ENCODE results near the gene HCN1. TPM values are rescaled to one million over a fixed set of nuclear protein-coding genes. Genes with fewer than 3 reads are reported as not detected.
"Not testable (repeated sequence)": the region's sequence is repeated elsewhere in the genome, so short reads cannot be mapped to it uniquely, and the experiment has no call there.

Gene HCN1
- total RNA-seq, 2 donors from 2014 or later, result 4.4 to 5.5 TPM

DNA sequence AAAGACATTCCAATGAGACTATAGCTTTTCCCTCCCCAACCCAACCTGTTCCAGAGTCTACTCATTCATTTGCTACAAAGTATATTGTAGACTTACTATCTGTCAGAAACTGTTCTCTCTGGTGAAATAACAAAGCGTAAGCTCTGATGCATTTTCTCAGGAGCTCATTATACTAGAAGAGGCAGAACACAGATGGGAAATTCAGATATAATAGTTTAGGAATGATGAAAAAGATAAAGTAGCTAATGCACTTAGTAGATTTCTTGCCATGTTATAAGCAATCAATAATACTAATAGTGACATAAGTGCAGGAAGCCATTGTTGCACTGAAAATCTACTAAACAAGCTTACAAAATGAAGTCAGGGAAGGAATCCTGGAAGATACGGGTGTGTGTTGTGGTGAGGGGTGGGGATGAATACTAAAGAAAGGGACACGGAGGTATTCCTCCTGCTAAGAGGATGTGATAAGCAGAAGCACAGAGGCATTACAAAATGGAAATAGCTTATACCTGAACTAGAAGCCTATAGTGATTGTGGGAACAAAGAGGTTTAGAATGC is 78.2 kb downstream of the HCN1 start:
- Histone ChIP-seq H3K27ac (no peak overlapping the region), H3K9me3 (no peaks in the 10 kb centered on the region), H3K36me3 (no peaks in the 10 kb centered on the region), H3K27me3 (no peaks in the 10 kb centered on the region), H3K4me1 (no peaks in the 10 kb centered on the region), H3K4me3 (no peak overlapping the region)
- TF ChIP-seq, protein P1, sequence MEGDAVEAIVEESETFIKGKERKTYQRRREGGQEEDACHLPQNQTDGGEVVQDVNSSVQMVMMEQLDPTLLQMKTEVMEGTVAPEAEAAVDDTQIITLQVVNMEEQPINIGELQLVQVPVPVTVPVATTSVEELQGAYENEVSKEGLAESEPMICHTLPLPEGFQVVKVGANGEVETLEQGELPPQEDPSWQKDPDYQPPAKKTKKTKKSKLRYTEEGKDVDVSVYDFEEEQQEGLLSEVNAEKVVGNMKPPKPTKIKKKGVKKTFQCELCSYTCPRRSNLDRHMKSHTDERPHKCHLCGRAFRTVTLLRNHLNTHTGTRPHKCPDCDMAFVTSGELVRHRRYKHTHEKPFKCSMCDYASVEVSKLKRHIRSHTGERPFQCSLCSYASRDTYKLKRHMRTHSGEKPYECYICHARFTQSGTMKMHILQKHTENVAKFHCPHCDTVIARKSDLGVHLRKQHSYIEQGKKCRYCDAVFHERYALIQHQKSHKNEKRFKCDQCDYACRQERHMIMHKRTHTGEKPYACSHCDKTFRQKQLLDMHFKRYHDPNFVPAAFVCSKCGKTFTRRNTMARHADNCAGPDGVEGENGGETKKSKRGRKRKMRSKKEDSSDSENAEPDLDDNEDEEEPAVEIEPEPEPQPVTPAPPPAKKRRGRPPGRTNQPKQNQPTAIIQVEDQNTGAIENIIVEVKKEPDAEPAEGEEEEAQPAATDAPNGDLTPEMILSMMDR (IDR thresholded peaks at IDR 0.05), result no peak
- no peak for DNase-seq (ENCODE audit: low spot score)

DNA sequence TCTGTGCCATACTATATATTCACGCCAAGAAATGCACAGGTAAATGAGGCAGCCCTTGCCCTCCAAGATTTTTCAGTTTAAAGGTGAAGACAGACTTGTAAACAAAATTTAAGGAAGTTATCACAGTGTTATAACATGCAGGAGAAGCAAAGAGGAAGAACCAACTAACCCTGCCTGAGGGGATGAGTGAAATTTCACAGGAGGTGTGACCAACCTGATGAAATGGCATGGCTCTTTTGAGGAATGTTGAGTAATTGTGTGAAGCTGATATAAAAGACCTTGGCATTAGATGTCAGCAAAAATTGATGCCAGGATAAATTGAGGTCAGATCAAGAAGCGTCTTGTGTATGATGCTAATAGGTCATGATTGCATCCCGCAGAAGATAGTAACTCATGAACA is 86.5 kb downstream of the HCN1 start:
- no peaks in the 10 kb centered on the region for H3K27me3 ChIP-seq
- no peaks in the 10 kb centered on the region for H3K4me1 ChIP-seq
- no peak overlapping the region for H3K4me3 ChIP-seq
- H3K36me3 ChIP-seq, result no peaks in the 10 kb centered on the region
- TF ChIP-seq, protein P1 (IDR thresholded peaks at IDR 0.05), result no peak
- H3K9me3 ChIP-seq, result no peaks in the 10 kb centered on the region
- DNase-seq (ENCODE audit: low spot score), result no peak
- no peak overlapping the region for H3K27ac ChIP-seq

DNA sequence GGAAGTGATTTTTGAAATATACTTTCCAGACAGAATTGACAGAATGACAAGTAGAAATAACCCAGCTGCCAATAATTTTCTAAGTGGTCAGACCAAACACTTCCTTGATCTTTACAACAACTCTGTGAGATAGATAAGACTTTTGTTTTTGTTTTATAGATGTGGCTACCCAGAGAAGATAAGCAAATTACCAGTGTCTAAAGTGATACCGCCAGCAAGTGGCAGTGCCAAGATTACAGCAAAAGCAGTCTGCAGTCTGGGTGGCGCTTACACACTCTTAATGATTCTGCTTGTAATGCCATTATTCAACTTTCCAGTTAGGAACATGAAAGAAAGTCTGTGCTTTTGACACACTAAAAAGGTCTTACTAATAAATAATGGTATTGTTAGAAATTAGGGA is 92.1 kb downstream of the HCN1 start:
- H3K4me3 ChIP-seq, result peak overlapping the region in 1 of 2 donors; percentile 4
- H3K27me3 ChIP-seq, result no peaks in the 10 kb centered on the region
- H3K36me3 ChIP-seq, result no peaks in the 10 kb centered on the region
- peaks cover 0 to 5% of the 10 kb centered on the region in 2 donors for H3K4me1 ChIP-seq
- TF ChIP-seq, protein P1 (IDR thresholded peaks at IDR 0.05), result no peak
- peak overlapping the region in 1 of 2 donors; percentile 50 for H3K27ac ChIP-seq
- H3K9me3 ChIP-seq, result no peaks in the 10 kb centered on the region
- no peak for DNase-seq (ENCODE audit: low spot score)

DNA sequence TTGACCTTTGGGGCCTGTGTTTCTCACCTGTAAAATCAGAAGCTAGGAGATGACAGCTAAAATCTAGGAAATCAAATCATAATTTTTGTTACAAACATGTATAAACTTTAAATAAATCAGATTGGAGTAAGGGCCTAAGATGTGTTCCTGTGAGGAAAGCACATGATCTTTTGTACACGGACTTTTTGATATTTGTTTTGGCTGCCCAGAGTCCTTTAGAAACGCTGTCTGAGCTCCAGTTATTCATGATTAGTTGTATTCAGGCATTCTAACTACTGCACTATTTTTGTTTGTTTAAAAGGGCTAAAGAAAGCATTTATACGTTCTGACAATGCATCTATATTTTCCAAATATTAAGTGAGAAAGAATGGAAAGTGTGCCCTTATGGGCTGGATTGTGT is 94.8 kb downstream of the HCN1 start:
- Histone ChIP-seq H3K27me3 (no peaks in the 10 kb centered on the region), H3K9me3 (no peaks in the 10 kb centered on the region)
- TF ChIP-seq, protein P1 (IDR thresholded peaks at IDR 0.05), result no peak

DNA sequence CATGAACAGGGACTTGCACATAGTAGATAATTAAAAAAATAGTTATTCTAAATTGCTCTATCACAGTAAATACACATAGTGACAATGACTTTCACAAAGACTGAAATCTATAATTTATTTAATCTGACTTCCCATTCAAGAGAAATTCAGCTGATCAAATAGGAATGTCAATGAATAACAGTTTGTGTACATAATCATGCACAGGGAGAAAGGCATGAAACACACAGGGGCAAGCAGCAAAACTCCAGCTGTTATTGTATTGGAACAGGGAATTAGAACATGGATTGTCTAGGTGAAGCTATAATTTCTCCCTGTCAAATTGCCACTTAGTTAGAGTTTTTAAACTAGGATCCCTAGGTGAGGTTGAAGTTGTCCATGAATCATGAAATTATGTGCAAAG is 99.9 kb downstream of the HCN1 start:
- H3K27ac ChIP-seq, result no peak overlapping the region
- no peaks in the 10 kb centered on the region for H3K36me3 ChIP-seq
- H3K9me3 ChIP-seq, result no peaks in the 10 kb centered on the region
- no peak for DNase-seq (ENCODE audit: low spot score)
- H3K27me3 ChIP-seq, result no peaks in the 10 kb centered on the region
- no peaks in the 10 kb centered on the region for H3K4me1 ChIP-seq
- no peak overlapping the region for H3K4me3 ChIP-seq
- TF ChIP-seq, protein P1 (IDR thresholded peaks at IDR 0.05), result no peak

More for the DNA sequence above, 94.8 kb downstream of the HCN1 start:
- H3K27ac ChIP-seq, result peak overlapping the region in 1 of 2 donors; percentile 23
- no peak for DNase-seq (ENCODE audit: low spot score)
- H3K4me3 ChIP-seq, result no peak overlapping the region
- no peaks in the 10 kb centered on the region for H3K36me3 ChIP-seq
- peaks cover 0 to 5% of the 10 kb centered on the region in 2 donors for H3K4me1 ChIP-seq

DNA sequence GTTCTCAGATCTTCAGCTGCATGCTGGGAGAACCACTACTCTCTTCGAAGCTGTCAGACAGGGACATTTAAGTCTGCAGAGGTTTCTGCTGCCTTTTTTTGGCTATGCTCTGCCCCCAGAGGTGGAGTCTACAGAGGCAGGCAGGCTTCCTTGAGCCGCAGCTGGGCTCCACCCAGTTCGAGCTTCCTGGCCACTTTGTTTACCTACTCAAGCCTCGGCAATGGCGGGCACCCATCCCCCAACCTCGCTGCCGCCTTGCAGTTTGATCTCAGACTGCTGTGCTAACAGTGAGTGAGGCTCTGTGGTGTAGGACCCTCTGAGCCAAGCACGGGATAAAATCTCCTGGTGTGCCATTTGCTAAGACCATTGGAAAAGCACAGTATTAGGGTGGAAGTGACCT is 110.2 kb downstream of the HCN1 start:
- H3K9me3 ChIP-seq; H3K4me3 ChIP-seq; DNase-seq (ENCODE audit: low spot score); H3K4me1 ChIP-seq; H3K27ac ChIP-seq; H3K36me3 ChIP-seq; H3K27me3 ChIP-seq: not testable (repeated sequence)

Measured in right atrium auricular region (tissue), 2 donors.